ENCODE results near the gene ADAMTSL5.

ADAMTSL5 gene

DNA sequence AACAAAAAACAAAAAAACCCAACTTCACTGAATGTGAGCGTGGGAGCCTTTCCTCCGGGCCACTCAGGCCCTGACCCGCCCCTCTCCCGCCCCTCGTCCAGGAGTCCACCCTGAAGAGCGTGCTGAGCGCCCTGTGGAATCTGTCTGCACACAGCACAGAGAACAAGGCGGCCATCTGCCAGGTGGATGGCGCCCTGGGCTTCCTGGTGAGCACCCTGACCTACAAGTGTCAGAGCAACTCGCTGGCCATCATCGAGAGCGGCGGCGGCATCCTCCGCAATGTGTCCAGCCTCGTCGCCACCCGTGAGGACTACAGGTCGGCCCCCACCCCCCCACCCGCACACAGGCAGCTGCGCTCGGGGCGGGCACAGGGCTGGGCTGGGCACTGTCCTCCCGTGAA is 51.0 kb downstream of the ADAMTSL5 start:
- no peak for DNase-seq

DNA sequence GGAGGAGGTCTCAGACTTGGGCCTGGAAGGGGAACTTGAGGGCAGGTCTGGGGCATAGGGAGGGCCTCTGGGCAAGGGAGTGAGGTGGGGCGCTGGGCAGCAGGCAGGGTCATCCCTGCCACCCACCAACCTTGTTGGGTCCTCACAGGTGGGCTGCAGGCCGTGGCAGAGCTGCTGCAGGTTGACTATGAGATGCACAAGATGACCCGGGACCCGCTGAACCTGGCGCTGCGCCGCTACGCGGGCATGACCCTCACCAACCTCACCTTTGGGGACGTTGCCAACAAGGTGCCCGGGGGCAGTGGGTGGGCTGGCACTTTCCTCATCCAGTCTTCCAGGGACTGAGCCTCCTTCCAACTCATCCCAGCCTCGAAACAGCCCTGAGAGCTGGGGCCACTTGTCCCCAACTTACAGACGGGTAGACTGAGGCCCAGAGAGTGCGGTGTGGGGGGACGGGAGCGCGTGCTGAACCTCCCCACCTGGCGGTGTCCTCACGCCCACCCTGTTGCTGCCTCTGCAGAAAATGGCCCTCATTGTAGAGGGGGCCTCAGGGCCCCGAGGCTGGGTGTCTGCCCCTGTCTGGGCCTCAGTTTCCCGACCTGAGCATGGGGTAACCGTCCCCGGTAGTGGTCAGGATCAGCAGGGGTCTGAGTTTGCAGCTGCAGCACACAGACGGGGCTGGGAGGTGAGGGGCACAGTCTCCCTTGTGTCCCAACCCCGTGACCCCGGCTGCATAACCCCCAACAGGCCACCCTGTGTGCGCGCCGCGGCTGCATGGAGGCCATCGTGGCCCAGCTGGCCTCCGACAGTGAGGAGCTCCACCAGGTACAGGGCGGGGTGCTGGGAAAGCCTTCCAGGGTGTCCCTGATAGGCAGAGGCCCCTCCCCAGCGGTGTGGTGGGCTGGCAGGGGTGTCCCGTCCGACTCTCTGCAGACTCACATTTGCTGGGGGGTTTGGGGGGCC is 52.5 kb downstream of the ADAMTSL5 start:
- DNase-seq, result no peak

DNA sequence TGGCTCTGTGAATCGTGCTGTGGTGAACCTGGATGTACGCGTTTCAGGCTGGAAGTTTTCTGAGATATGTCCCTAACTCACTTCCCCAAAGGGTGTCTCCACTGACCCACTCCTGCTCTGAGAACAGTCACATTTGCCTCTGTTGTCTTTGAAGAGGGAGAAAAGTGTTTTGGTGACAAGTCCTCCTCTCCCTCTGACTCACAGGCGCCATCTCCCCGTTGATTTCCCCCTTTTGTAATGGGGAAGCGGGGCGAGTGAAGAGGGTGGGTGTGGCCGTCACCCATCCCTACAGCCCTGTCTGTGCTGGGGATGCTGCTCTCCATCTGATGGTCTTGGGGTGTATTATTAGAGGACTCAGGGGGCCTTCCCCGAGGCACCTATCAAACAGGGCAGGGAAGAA is 53.3 kb downstream of the ADAMTSL5 start:
- DNase-seq, result no peak

DNA sequence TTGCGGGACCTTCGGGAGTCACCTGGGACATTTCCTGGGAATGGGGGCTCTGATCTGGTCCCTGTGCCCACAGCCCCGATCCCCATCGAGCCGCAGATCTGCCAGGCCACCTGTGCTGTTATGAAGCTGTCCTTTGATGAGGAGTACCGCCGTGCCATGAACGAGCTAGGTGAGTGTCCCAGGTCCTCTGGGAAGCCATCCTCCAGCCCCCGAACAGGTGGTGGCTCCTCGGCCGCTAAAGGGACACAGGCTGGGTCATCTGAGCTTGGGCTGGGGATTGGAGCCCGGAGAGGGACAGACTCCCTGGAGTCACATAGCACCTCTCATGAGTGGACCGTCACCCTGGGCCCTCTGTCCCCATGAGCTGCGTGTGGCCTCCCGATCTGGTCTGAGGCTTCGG is 54.9 kb downstream of the ADAMTSL5 start:
- no peak for DNase-seq

DNA sequence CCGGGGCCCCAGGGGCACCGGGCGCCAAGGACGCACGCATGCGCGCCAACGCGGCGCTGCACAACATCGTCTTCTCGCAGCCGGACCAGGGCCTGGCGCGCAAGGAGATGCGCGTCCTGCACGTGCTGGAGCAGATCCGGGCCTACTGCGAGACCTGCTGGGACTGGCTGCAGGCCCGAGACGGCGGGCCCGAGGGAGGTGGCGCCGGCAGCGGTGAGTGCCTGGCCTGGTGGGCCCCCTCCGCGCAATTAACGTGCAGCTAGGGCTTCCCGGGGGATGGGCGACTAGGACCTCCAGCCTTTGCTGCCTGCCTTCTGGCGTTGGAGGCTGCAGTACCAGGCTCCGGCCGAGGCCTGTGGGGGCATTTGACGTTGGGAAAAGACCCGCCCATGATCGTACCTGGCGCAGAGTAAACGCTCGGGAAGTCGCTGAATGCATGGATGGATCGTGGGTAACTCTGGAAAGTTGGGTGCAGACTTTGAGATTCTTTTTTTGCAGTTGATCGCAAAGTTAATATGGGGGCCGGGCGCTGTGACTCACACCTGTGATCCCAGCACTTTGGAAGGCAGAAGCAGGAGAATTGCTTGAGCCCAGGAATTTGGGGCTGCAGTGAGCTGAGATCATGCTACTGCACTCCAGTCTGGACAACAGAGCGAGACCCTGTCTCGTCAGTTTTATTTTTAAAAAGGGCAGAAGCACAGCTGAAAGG is 55.6 kb downstream of the ADAMTSL5 start:
- no peak for DNase-seq

DNA sequence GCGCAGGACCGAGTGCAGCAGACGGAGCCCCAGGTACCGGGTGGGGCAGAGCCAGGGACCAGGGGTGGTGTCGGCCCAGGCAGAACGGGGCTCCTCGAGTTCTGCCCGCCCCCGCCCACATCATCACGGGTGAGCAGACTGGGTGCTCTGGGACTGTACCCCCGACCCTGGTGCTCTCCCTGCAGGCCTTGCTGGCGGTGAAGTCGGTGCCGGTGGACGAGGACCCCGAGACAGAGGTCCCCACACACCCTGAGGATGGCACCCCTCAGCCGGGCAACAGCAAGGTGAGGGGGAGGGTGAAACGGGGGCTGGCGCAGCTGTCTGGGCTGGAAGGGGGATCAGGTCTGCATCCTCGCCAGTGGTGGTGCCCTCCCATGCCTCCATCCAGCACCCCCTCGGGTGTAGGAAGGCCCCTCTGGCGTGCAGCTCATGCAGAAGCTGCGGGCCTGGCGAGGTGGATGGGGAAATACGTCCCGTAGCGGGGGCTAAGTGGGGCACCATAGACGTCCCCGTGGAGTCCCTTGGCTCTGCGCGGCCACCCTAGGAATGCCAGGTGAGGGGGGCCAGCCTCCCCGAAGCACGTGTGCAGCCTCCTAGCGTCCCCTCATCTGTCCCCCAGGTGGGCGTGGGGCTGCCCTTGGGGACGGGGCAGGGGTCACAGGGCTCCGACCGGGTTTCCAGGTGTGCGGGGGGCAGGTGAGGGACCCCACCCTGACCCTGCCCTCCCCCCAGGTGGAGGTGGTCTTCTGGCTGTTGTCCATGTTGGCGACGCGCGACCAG is 56.5 kb downstream of the ADAMTSL5 start:
- no peak for DNase-seq

DNA sequence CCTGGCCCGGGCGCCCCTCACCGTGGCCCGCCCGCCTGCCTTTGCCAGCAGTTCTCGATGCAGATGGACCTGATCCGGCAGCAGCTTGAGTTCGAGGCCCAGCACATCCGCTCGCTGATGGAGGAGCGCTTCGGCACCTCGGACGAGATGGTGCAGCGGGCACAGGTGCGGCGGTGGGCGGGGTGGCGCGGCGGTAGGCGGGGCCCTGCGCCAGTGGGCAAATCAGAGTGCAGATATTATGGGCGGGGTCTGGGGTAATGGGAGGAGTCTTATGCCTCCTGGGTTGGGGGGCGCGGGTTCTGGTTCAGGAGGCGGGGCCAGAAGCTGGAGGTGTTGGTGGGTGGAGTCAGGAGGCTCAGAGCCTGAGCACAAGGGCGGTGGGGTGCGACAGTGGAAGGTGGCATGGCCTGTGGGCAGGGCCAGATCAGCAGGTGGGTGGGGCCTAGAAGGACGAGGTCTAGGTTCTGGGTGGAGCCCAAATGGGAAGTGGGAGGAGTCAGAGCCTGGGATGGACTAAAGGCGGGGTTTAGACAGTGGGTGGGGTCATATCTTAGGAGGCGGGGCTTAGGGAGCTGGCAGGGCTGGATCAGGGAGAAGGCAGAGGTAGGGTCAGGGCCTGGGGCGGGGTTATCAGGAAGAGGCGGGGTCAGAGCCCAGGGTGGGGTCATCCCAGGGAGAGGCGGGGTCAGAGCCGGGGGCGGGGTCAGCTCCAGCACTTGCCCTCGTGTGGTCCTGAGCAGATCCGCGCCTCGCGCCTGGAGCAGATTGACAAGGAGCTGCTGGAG is 57.3 kb downstream of the ADAMTSL5 start:
- peak; percentile 91 for DNase-seq
